ENCODE measurements around the gene ATP8B3. TPM values are rescaled to one million over a fixed set of nuclear protein-coding genes. Genes with fewer than 3 reads are reported as not detected.

Gene ATP8B3
- total and polyA plus RNA-seq, 5 donors from 2014 or later: 1.1 to 12.2 (median 3.2) TPM

GRCh38 chr19:1857648-1858326, 45.7 kb upstream of the ATP8B3 start:
- no peaks in the 10 kb centered on the region for H3K27me3 Mint-ChIP-seq
- DNase-seq (no peak), ATAC-seq (ENCODE audit: low read depth in 2 of 2) (no peak)
- H3K4me1 ChIP-seq (ENCODE audit: control insufficient read depth, insufficient read depth, low read length, poor library complexity, severe bottlenecking): peaks cover 95% of the 10 kb centered on the region
- H3K4me3 Mint-ChIP-seq: peak overlapping the region; percentile 59 to 88 (median 79)
- peak overlapping the region; percentile 81 for H3K27ac ChIP-seq (ENCODE audit: insufficient read depth, low read length, poor library complexity, severe bottlenecking)
- no peaks in the 10 kb centered on the region for H3K27me3 ChIP-seq (ENCODE audit: control insufficient read depth, insufficient read depth, low read length)
- peak overlapping the region; percentile 38 to 79 (median 75) for H3K27ac Mint-ChIP-seq
- no peaks in the 10 kb centered on the region for H3K9me3 ChIP-seq (ENCODE audit: control insufficient read depth in 2 of 2, low read length in 2 of 2)
- H3K4me1 Mint-ChIP-seq: peaks cover 0 to 64% (median 25%) of the 10 kb centered on the region in 4 donors
- H3K4me3 ChIP-seq (ENCODE audit: low read depth, low read length): no peak overlapping the region
- peaks cover 3% of the 10 kb centered on the region for H3K36me3 Mint-ChIP-seq
- H3K9me3 Mint-ChIP-seq: no peaks in the 10 kb centered on the region
- H3K36me3 ChIP-seq (ENCODE audit: control insufficient read depth, insufficient read depth, low read length): no peaks in the 10 kb centered on the region

- H3K4me1 Mint-ChIP-seq: peaks cover 0 to 65% (median 22%) of the 10 kb centered on the region in 4 donors
- peak overlapping the region; percentile 59 for H3K4me3 ChIP-seq (ENCODE audit: low read depth, low read length)
- DNase-seq (peak in 2 of 3 donors; percentile 45 to 54), ATAC-seq (ENCODE audit: low read depth in 2 of 2) (peak; percentile 4 to 14)
- H3K4me3 Mint-ChIP-seq: peak overlapping the region; percentile 86 to 91 (median 90)
- peak overlapping the region; percentile 81 for H3K27ac ChIP-seq (ENCODE audit: insufficient read depth, low read length, poor library complexity, severe bottlenecking)
- H3K27me3 Mint-ChIP-seq: no peaks in the 10 kb centered on the region
- H3K4me1 ChIP-seq (ENCODE audit: control insufficient read depth, insufficient read depth, low read length, poor library complexity, severe bottlenecking): peaks cover 98% of the 10 kb centered on the region
- H3K36me3 Mint-ChIP-seq: peaks cover 3% of the 10 kb centered on the region
- H3K36me3 ChIP-seq (ENCODE audit: control insufficient read depth, insufficient read depth, low read length): no peaks in the 10 kb centered on the region
- H3K9me3 ChIP-seq (ENCODE audit: control insufficient read depth in 2 of 2, low read length in 2 of 2): no peaks in the 10 kb centered on the region
- no peaks in the 10 kb centered on the region for H3K27me3 ChIP-seq (ENCODE audit: control insufficient read depth, insufficient read depth, low read length)
- H3K9me3 Mint-ChIP-seq: no peaks in the 10 kb centered on the region
- peak overlapping the region in 2 of 3 donors; percentile 20 to 90 for H3K27ac Mint-ChIP-seq
Measured at GRCh38 chr19:1856698-1857603, 44.9 kb upstream of the ATP8B3 start.

- peaks cover 3% of the 10 kb centered on the region for H3K36me3 Mint-ChIP-seq
- DNase-seq: peak in 1 of 3 donors; percentile 45
- no peaks in the 10 kb centered on the region for H3K9me3 Mint-ChIP-seq
- H3K27me3 ChIP-seq (ENCODE audit: control insufficient read depth, insufficient read depth, low read length): no peaks in the 10 kb centered on the region
- ATAC-seq (ENCODE audit: low read depth in 2 of 2): no peak
- no peaks in the 10 kb centered on the region for H3K9me3 ChIP-seq (ENCODE audit: control insufficient read depth in 2 of 2, low read length in 2 of 2)
- peaks cover 0 to 61% (median 19%) of the 10 kb centered on the region in 4 donors for H3K4me1 Mint-ChIP-seq
- no peaks in the 10 kb centered on the region for H3K27me3 Mint-ChIP-seq
- peak overlapping the region; percentile 86 to 91 (median 90) for H3K4me3 Mint-ChIP-seq
- H3K36me3 ChIP-seq (ENCODE audit: control insufficient read depth, insufficient read depth, low read length): no peaks in the 10 kb centered on the region
- H3K4me1 ChIP-seq (ENCODE audit: control insufficient read depth, insufficient read depth, low read length, poor library complexity, severe bottlenecking): peaks cover 98% of the 10 kb centered on the region
- peak overlapping the region; percentile 83 to 90 (median 86) for H3K27ac Mint-ChIP-seq
- H3K4me3 ChIP-seq (ENCODE audit: low read depth, low read length): peak overlapping the region; percentile 59
- peak overlapping the region; percentile 81 for H3K27ac ChIP-seq (ENCODE audit: insufficient read depth, low read length, poor library complexity, severe bottlenecking)
Measured at GRCh38 chr19:1856345-1856697, 44.2 kb upstream of the ATP8B3 start.

GRCh38 chr19:1855828-1856255, 43.8 kb upstream of the ATP8B3 start:
- Histone ChIP-seq H3K27me3 (ENCODE audit: control insufficient read depth, insufficient read depth, low read length) (no peaks in the 10 kb centered on the region), H3K4me3 (ENCODE audit: low read depth, low read length) (peak overlapping the region; percentile 59), H3K4me1 (ENCODE audit: control insufficient read depth, insufficient read depth, low read length, poor library complexity, severe bottlenecking) (peaks cover 96% of the 10 kb centered on the region), H3K36me3 (ENCODE audit: control insufficient read depth, insufficient read depth, low read length) (no peaks in the 10 kb centered on the region), H3K27ac (ENCODE audit: insufficient read depth, low read length, poor library complexity, severe bottlenecking) (peak overlapping the region; percentile 81), H3K9me3 (ENCODE audit: control insufficient read depth in 2 of 2, low read length in 2 of 2) (no peaks in the 10 kb centered on the region)
- ATAC-seq (ENCODE audit: low read depth in 2 of 2) (peak in 1 of 2 donors; percentile 10), DNase-seq (peak in 2 of 3 donors; percentile 34 to 75)
- Mint-ChIP-seq H3K4me1 (peaks cover 0 to 61% (median 18%) of the 10 kb centered on the region in 4 donors), H3K27me3 (no peaks in the 10 kb centered on the region), H3K4me3 (peak overlapping the region; percentile 86 to 91 (median 90)), H3K27ac (peak overlapping the region; percentile 83 to 90 (median 86)), H3K36me3 (peaks cover 3% of the 10 kb centered on the region), H3K9me3 (no peaks in the 10 kb centered on the region)

- H3K9me3 ChIP-seq (ENCODE audit: control insufficient read depth in 2 of 2, low read length in 2 of 2): no peaks in the 10 kb centered on the region
- Mint-ChIP-seq H3K9me3 (no peaks in the 10 kb centered on the region), H3K27ac (peak overlapping the region; percentile 86 to 96 (median 90)), H3K4me1 (peaks cover 0 to 62% (median 18%) of the 10 kb centered on the region in 4 donors), H3K36me3 (peaks cover 3% of the 10 kb centered on the region), H3K4me3 (peak overlapping the region; percentile 86 to 91 (median 90)), H3K27me3 (no peaks in the 10 kb centered on the region)
- H3K27me3 ChIP-seq (ENCODE audit: control insufficient read depth, insufficient read depth, low read length): no peaks in the 10 kb centered on the region
- peak overlapping the region; percentile 81 for H3K27ac ChIP-seq (ENCODE audit: insufficient read depth, low read length, poor library complexity, severe bottlenecking)
- no peaks in the 10 kb centered on the region for H3K36me3 ChIP-seq (ENCODE audit: control insufficient read depth, insufficient read depth, low read length)
- peak; percentile 77 to 96 (median 79) for DNase-seq
- peaks cover 90% of the 10 kb centered on the region for H3K4me1 ChIP-seq (ENCODE audit: control insufficient read depth, insufficient read depth, low read length, poor library complexity, severe bottlenecking)
- ATAC-seq (ENCODE audit: low read depth in 2 of 2): peak; percentile 77 to 79
- H3K4me3 ChIP-seq (ENCODE audit: low read depth, low read length): peak overlapping the region; percentile 59
Measured at GRCh38 chr19:1855040-1855827, 43.2 kb upstream of the ATP8B3 start.

- Mint-ChIP-seq H3K4me3 (peak overlapping the region; percentile 64 to 91 (median 84)), H3K4me1 (peaks cover 0 to 65% (median 20%) of the 10 kb centered on the region in 4 donors), H3K36me3 (peaks cover 3% of the 10 kb centered on the region), H3K27me3 (no peaks in the 10 kb centered on the region), H3K27ac (peak overlapping the region; percentile 79 to 96 (median 86)), H3K9me3 (no peaks in the 10 kb centered on the region)
- ATAC-seq (ENCODE audit: low read depth in 2 of 2) (no peak), DNase-seq (no peak)
- no peaks in the 10 kb centered on the region for H3K36me3 ChIP-seq (ENCODE audit: control insufficient read depth, insufficient read depth, low read length)
- no peaks in the 10 kb centered on the region for H3K9me3 ChIP-seq (ENCODE audit: control insufficient read depth in 2 of 2, low read length in 2 of 2)
- no peaks in the 10 kb centered on the region for H3K27me3 ChIP-seq (ENCODE audit: control insufficient read depth, insufficient read depth, low read length)
- no peak overlapping the region for H3K4me3 ChIP-seq (ENCODE audit: low read depth, low read length)
- H3K27ac ChIP-seq (ENCODE audit: insufficient read depth, low read length, poor library complexity, severe bottlenecking): peak overlapping the region; percentile 81
- H3K4me1 ChIP-seq (ENCODE audit: control insufficient read depth, insufficient read depth, low read length, poor library complexity, severe bottlenecking): peaks cover 84% of the 10 kb centered on the region
Measured at GRCh38 chr19:1854542-1855039, 42.5 kb upstream of the ATP8B3 start.

GRCh38 chr19:1854039-1854541, 42.0 kb upstream of the ATP8B3 start:
- Histone ChIP-seq H3K4me3 (ENCODE audit: low read depth, low read length) (no peak overlapping the region), H3K4me1 (ENCODE audit: control insufficient read depth, insufficient read depth, low read length, poor library complexity, severe bottlenecking) (peaks cover 80% of the 10 kb centered on the region), H3K27ac (ENCODE audit: insufficient read depth, low read length, poor library complexity, severe bottlenecking) (no peak overlapping the region), H3K27me3 (ENCODE audit: control insufficient read depth, insufficient read depth, low read length) (no peaks in the 10 kb centered on the region), H3K36me3 (ENCODE audit: control insufficient read depth, insufficient read depth, low read length) (no peaks in the 10 kb centered on the region), H3K9me3 (ENCODE audit: control insufficient read depth in 2 of 2, low read length in 2 of 2) (no peaks in the 10 kb centered on the region)
- Mint-ChIP-seq H3K27me3 (no peaks in the 10 kb centered on the region), H3K4me3 (peak overlapping the region in 1 of 4 donors; percentile 91), H3K36me3 (peaks cover 3% of the 10 kb centered on the region), H3K4me1 (peaks cover 0 to 65% (median 18%) of the 10 kb centered on the region in 4 donors), H3K27ac (no peak overlapping the region), H3K9me3 (no peaks in the 10 kb centered on the region)
- ATAC-seq (ENCODE audit: low read depth in 2 of 2) (no peak), DNase-seq (no peak)
